Measurements from ENCODE around the gene RAD51D.

DNA sequence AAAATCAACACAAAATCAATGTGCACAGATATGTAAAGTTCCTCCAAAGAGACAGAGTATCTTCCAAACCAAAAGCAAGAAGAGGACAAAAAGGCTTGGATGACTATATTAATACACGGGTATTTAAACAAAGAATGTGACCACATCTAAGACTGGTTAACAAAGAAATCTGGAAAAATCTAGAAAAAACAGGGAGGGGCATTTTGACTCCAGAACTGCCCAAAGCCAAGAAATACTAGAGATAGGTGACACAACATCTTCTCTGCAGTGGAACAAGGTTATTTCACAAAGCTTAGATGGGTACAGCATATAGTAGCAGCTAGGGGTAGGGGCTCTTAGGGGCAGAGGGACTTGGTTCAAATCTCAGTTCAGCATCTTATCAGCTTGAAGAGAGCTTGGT is 66.5 kb downstream of the RAD51D start:
- TF ChIP-seq, protein P1, sequence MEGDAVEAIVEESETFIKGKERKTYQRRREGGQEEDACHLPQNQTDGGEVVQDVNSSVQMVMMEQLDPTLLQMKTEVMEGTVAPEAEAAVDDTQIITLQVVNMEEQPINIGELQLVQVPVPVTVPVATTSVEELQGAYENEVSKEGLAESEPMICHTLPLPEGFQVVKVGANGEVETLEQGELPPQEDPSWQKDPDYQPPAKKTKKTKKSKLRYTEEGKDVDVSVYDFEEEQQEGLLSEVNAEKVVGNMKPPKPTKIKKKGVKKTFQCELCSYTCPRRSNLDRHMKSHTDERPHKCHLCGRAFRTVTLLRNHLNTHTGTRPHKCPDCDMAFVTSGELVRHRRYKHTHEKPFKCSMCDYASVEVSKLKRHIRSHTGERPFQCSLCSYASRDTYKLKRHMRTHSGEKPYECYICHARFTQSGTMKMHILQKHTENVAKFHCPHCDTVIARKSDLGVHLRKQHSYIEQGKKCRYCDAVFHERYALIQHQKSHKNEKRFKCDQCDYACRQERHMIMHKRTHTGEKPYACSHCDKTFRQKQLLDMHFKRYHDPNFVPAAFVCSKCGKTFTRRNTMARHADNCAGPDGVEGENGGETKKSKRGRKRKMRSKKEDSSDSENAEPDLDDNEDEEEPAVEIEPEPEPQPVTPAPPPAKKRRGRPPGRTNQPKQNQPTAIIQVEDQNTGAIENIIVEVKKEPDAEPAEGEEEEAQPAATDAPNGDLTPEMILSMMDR (IDR thresholded peaks at IDR 0.05; ENCODE audit: insufficient read depth, low read length): no peak
- TF ChIP-seq GABPA (IDR thresholded peaks at IDR 0.05; ENCODE audit: low read depth): no peak
- TF ChIP-seq, protein P2, sequence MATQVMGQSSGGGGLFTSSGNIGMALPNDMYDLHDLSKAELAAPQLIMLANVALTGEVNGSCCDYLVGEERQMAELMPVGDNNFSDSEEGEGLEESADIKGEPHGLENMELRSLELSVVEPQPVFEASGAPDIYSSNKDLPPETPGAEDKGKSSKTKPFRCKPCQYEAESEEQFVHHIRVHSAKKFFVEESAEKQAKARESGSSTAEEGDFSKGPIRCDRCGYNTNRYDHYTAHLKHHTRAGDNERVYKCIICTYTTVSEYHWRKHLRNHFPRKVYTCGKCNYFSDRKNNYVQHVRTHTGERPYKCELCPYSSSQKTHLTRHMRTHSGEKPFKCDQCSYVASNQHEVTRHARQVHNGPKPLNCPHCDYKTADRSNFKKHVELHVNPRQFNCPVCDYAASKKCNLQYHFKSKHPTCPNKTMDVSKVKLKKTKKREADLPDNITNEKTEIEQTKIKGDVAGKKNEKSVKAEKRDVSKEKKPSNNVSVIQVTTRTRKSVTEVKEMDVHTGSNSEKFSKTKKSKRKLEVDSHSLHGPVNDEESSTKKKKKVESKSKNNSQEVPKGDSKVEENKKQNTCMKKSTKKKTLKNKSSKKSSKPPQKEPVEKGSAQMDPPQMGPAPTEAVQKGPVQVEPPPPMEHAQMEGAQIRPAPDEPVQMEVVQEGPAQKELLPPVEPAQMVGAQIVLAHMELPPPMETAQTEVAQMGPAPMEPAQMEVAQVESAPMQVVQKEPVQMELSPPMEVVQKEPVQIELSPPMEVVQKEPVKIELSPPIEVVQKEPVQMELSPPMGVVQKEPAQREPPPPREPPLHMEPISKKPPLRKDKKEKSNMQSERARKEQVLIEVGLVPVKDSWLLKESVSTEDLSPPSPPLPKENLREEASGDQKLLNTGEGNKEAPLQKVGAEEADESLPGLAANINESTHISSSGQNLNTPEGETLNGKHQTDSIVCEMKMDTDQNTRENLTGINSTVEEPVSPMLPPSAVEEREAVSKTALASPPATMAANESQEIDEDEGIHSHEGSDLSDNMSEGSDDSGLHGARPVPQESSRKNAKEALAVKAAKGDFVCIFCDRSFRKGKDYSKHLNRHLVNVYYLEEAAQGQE (IDR thresholded peaks at IDR 0.05; ENCODE audit: insufficient replicate concordance, low read depth): no peak
